HFFc6 (cell line): Measurements from ENCODE around the gene EGFL7. TPM values are rescaled to one million over a fixed set of nuclear protein-coding genes. Genes with fewer than 3 reads are reported as not detected.

Experiments
- DNase-seq: peaks from one replicate; pipeline ENCODE4 v3.0.0-alpha.2; 2018
- H3K27ac Mint-ChIP-seq: 2 replicates; pipeline ENCODE4 v1.8.0; 2020; ENCODE audit warnings: mild to moderate bottlenecking, mixed read lengths
- H3K27me3 Mint-ChIP-seq: 2 replicates; pipeline ENCODE4 v1.8.0; 2021; ENCODE audit warnings: mild to moderate bottlenecking, moderate library complexity, mixed read lengths; ENCODE audit not compliant: insufficient read depth
- H3K36me3 Mint-ChIP-seq: 2 replicates; pipeline ENCODE4 v1.8.0; 2021; ENCODE audit warnings: low read depth, mixed read lengths
- H3K4me1 Mint-ChIP-seq: 2 replicates; pipeline ENCODE4 v1.8.0; 2020; ENCODE audit warnings: low read depth, mixed read lengths
- H3K4me3 Mint-ChIP-seq: 2 replicates; pipeline ENCODE4 v1.8.0; 2020; ENCODE audit warnings: mild to moderate bottlenecking, moderate library complexity, mixed read lengths
- H3K9me3 Mint-ChIP-seq: 2 replicates; pipeline ENCODE4 v1.8.0; 2020; ENCODE audit warnings: mild to moderate bottlenecking, mixed read lengths
- total RNA-seq, 6 experiments: library from RNA; stranded (reverse); fragmentation: NEBNext Ultra II Directional; extraction: Animal tissue kit (Norgen Biotek cat#: 25700); gene quantifications; 2 replicates in 1 of 6; 3 replicates in 5 of 6; pipeline ENCODE4 v1.2.3, GENCODE V29; 2021
- TF ChIP-seq, protein P1 (sequence below): fragments of 200-600 bp; sonication (generic); IDR thresholded peaks from 2 replicates; pipeline ENCODE4 v1.5.0; 2021; ENCODE audit warnings: antibody characterized with exemption, mild to moderate bottlenecking

The EGFL7 gene
- total RNA-seq, 6 experiments from 2014 or later = 3.5 to 6.3 (median 5.6) TPM

DNA sequence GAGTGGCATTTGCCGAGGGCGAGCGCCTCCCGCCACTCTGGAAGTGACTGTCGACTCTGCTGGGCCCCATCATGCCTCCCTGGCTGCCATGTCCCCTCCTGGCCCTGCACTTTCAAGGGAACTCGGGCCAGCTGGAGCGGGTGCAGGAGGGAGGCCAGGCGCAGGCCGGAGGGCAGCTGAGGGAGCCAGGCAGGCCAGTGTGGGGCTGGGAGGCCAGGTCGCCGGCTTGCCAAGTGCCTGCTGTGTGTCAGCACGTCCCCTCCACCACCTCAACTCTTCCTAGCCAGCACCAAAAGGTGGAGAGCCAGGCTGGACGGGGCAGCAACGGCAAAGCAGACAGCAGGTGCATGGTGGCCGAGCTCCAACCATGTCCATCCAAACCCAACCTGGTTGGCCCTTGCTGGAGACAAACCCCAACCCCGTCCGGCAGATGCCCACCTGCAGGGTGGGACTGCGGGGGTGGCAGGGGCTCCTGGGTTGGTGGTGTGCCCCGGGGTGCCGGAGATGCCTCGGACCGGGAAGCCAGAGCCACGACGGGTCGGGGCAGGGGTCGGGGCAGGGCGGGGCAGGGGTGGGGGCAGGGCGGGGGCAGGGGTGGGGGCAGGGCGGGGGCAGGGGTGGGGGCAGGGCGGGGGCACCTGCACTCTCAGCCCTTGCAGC is 36.5 kb upstream of the EGFL7 start:
- Mint-ChIP-seq H3K9me3 (no peaks in the 10 kb centered on the region), H3K4me1 (no peaks in the 10 kb centered on the region), H3K27me3 (peaks cover 5% of the 10 kb centered on the region; the same call in 1 of the 2 replicates), H3K27ac (no peak overlapping the region), H3K4me3 (no peak overlapping the region), H3K36me3 (no peaks in the 10 kb centered on the region)
- DNase-seq = no peak
- TF ChIP-seq, protein P1, sequence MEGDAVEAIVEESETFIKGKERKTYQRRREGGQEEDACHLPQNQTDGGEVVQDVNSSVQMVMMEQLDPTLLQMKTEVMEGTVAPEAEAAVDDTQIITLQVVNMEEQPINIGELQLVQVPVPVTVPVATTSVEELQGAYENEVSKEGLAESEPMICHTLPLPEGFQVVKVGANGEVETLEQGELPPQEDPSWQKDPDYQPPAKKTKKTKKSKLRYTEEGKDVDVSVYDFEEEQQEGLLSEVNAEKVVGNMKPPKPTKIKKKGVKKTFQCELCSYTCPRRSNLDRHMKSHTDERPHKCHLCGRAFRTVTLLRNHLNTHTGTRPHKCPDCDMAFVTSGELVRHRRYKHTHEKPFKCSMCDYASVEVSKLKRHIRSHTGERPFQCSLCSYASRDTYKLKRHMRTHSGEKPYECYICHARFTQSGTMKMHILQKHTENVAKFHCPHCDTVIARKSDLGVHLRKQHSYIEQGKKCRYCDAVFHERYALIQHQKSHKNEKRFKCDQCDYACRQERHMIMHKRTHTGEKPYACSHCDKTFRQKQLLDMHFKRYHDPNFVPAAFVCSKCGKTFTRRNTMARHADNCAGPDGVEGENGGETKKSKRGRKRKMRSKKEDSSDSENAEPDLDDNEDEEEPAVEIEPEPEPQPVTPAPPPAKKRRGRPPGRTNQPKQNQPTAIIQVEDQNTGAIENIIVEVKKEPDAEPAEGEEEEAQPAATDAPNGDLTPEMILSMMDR = no peak

- Mint-ChIP-seq H3K36me3 (no peaks in the 10 kb centered on the region), H3K9me3 (no peaks in the 10 kb centered on the region), H3K4me1 (no peaks in the 10 kb centered on the region), H3K4me3 (no peak overlapping the region), H3K27me3 (peaks cover 5% of the 10 kb centered on the region; the same call in 1 of the 2 replicates), H3K27ac (no peak overlapping the region)
- DNase-seq = no peak
- TF ChIP-seq, protein P1 = peak; percentile 25; the same call in 1 of the 2 replicates
Observed at GRCh38 chr9:136626740-136627642, 35.7 kb upstream of the EGFL7 start.

GRCh38 chr9:136627703-136628102 is 35.0 kb upstream of the EGFL7 start:
- Mint-ChIP-seq H3K4me1 (no peaks in the 10 kb centered on the region), H3K36me3 (no peaks in the 10 kb centered on the region), H3K9me3 (no peaks in the 10 kb centered on the region), H3K4me3 (no peak overlapping the region), H3K27ac (no peak overlapping the region), H3K27me3 (peaks cover 5% of the 10 kb centered on the region; the same call in 1 of the 2 replicates)
- DNase-seq = no peak
- TF ChIP-seq, protein P1 = no peak

GRCh38 chr9:136628268-136628667 is 34.4 kb upstream of the EGFL7 start:
- Mint-ChIP-seq H3K36me3 (no peaks in the 10 kb centered on the region), H3K4me1 (no peaks in the 10 kb centered on the region), H3K9me3 (no peaks in the 10 kb centered on the region), H3K27ac (no peak overlapping the region), H3K4me3 (no peak overlapping the region), H3K27me3 (peaks cover 5% of the 10 kb centered on the region; the same call in 1 of the 2 replicates)
- DNase-seq = no peak
- TF ChIP-seq, protein P1 = no peak

DNA sequence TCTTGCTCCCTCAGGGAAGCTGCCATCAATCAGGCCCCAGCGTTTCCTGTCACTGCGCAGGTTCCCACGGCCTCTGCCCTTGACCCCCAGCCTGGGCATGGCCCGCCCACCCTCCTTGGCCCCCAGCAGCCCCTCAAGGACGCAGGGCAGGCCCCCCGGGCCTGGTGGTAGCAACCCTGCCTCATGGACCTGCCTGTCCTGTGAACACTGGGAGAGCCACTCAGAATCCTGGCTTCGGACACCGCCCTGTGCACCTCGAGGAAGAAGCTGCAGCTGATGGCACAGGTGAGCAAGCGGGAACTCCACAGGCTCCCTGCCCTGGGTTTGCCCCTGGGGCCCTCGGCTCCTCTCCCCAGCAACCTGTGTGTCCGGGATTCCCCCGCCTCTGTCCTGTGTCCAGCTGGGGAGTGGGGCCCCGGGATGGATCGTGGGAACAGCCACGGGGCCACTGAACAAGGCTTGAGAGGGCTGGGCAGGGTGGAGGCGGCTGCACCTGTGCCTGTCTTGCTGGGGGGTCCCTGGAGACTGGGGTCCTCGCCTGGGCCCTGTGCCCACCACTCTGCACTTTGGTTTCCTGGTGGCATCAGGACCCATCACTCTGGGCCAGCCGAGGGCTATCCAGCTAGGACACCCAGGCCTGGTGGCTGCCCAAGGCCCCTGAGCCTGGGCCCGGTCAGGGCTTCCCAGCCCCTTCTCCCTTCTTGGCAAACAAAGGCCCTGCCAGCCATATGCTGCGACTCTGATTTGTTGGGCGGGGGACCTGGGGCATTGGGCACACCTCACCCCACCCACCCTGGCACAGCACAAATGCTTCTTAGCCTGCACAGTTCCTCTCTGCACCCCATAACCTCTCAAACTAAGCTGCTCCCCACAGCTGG is 33.5 kb upstream of the EGFL7 start:
- Mint-ChIP-seq H3K4me1 (no peaks in the 10 kb centered on the region), H3K27me3 (peaks cover 5% of the 10 kb centered on the region; the same call in 1 of the 2 replicates), H3K27ac (no peak overlapping the region), H3K9me3 (no peaks in the 10 kb centered on the region), H3K4me3 (no peak overlapping the region), H3K36me3 (no peaks in the 10 kb centered on the region)
- no peak for DNase-seq
- TF ChIP-seq, protein P1 = no peak
